Right lobe of liver (tissue), 6 donors: ENCODE results near the gene P2RY13. TPM values are rescaled to one million over a fixed set of nuclear protein-coding genes. Genes with fewer than 3 reads are reported as not detected.

Experiments
- ATAC-seq, 4 donors: fragments of 200-7000 bp; cut with Tn5 transposase; one replicate each; pipeline ENCODE4 v1.9.1; 2020; ENCODE audit warnings: mild to moderate bottlenecking in 4 of 4, moderate library complexity in 4 of 4
- DNase-seq, 3 donors: peaks; one replicate each; pipeline ENCODE4 v3.0.0-alpha.2; 2020
- H3K27ac ChIP-seq, 3 donors: fragments of 200-600 bp; one replicate each; pipeline ENCODE4 v1.8.0; 2022
- H3K27me3 ChIP-seq, 2 donors: fragments of 200-600 bp; one replicate each; pipeline ENCODE4 v1.8.0; 2022
- H3K36me3 ChIP-seq, 4 donors: fragments of 200-600 bp; sonication (generic) in 1 of 4; one replicate each; pipeline versions ENCODE4 v1.5.1 to v1.8.0; 2017 to 2022; ENCODE audit warnings: control low read depth in 1 of 4
- H3K4me1 ChIP-seq, 4 donors: fragments of 200-600 bp; sonication (generic) in 1 of 4; one replicate each; pipeline versions ENCODE4 v1.5.1 to v1.8.0; 2017 to 2022; ENCODE audit warnings: control low read depth in 1 of 4
- H3K4me3 ChIP-seq, 3 donors: fragments of 200-600 bp; one replicate each; pipeline ENCODE4 v1.8.0; 2022
- H3K9me3 ChIP-seq, 4 donors: fragments of 200-600 bp; sonication (generic) in 1 of 4; one replicate each; pipeline versions ENCODE4 v1.5.1 to v1.8.0; 2017 to 2022; ENCODE audit warnings: control low read depth in 1 of 4
- CTCF ChIP-seq, 4 donors: fragments of 200-600 bp in 3 of 4; fragments of 450-650 bp in 1 of 4; IDR thresholded peaks; one replicate each; pipeline versions ENCODE4 v1.5.1 to v1.8.0; 2016 to 2022; ENCODE audit warnings: antibody characterized with exemption in 4 of 4, mild to moderate bottlenecking in 2 of 4
- POLR2A ChIP-seq: fragments of 450-650 bp; IDR thresholded peaks from one replicate; pipeline ENCODE4 v1.6.1; 2017; ENCODE audit warnings: antibody characterized with exemption, mild to moderate bottlenecking
- WGBS: methylation state at CpG from one replicate; pipeline ENCODE4 v1.1.6; 2018; ENCODE audit warnings: low coverage, low lambda C conversion rate; ENCODE audit not compliant: insufficient coverage; ENCODE audit errors: missing lambda C conversion rate; 5-methylcytosine and 5-hydroxymethylcytosine counted together
- intact Hi-C, 2 donors: fragments of 100-400 bp; cut with DNase I; formaldehyde crosslinking; loops; one replicate each; pipeline versions ENCODE4 v1.11.2 to v1.14.1; 2022
- total RNA-seq, 6 experiments: library from RNA; depleted of rRNA in 2 of 6; stranded (reverse); fragments of >200 nt in 2 of 6; fragmentation: NEBNext Ultra II Directional in 3 of 6; extraction: Animal tissue kit (Norgen Biotek cat#: 25700) in 3 of 6; gene quantifications; one replicate each; pipeline versions ENCODE4 v1.1.0 to v1.2.4, GENCODE V29; 2016 to 2023
- donor health status: DM: no; HTN: yes; CAD: no.
- donor health status: DM: no; HTN: no; CAD: no.
- donor health status: DM: no; HTN: no; CAD: no.
- donor health status: DM: no; HTN: yes; CAD: no.
- donor health status: DM: no; HTN: yes; CAD: no.

The P2RY13 gene
- total RNA-seq, 6 experiments from 2014 or later = 0.95 to 4.8 (median 1.9) TPM

- TF ChIP-seq CTCF (IDR thresholded peaks at IDR 0.05) = no peak
- no peak for TF ChIP-seq POLR2A
- Histone ChIP-seq H3K27me3 (no peaks in the 10 kb centered on the region), H3K36me3 (no peaks in the 10 kb centered on the region), H3K27ac (no peak overlapping the region), H3K9me3 (no peaks in the 10 kb centered on the region), H3K4me1 (no peaks in the 10 kb centered on the region), H3K4me3 (no peak overlapping the region)
- DNase-seq (no peak), ATAC-seq (peak in 1 of 4 donors; percentile 30)
- intact Hi-C loops = no loop called here
- 49% methylated on average over 2 of the region's 2 CpGs for whole genome bisulfite sequencing
These were observed 27.6 kb upstream of the P2RY13 start for GRCh38 chr3:151356794-151357462.

DNA sequence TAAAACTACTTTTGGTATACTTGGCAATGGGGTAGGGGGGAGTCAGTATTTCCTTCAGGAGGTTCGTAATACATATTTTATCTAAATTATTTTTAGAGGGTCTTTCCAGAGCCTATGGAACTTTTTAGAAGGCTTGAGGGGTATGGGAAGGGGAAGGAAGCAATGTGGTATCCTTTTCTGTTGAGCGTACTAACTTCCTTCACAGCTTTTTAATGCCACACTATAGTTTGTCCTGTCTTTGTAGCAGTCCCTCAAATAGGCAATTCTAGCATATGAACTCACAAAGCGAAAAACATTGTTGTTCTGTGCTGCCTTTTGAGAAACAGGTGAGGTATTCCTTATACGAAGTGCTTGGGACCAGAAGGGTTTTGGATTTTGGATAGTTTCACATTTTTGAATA is 22.3 kb upstream of the P2RY13 start:
- H3K27ac ChIP-seq = no peak overlapping the region
- intact Hi-C loops = no loop called here
- no peak overlapping the region for H3K4me3 ChIP-seq
- H3K27me3 ChIP-seq = no peaks in the 10 kb centered on the region
- H3K36me3 ChIP-seq = no peaks in the 10 kb centered on the region
- H3K9me3 ChIP-seq = no peaks in the 10 kb centered on the region
- TF ChIP-seq POLR2A (no peak), CTCF (IDR thresholded peaks at IDR 0.05) (no peak)
- DNase-seq (no peak), ATAC-seq (peak in 1 of 4 donors; percentile 43)
- 59% methylated on average over 4 of the region's 4 CpGs for WGBS
- no peaks in the 10 kb centered on the region for H3K4me1 ChIP-seq

GRCh38 chr3:151351219-151351618 is 21.9 kb upstream of the P2RY13 start:
- no peak overlapping the region for H3K27ac ChIP-seq
- no peaks in the 10 kb centered on the region for H3K4me1 ChIP-seq
- no peak overlapping the region for H3K4me3 ChIP-seq
- H3K27me3 ChIP-seq = no peaks in the 10 kb centered on the region
- WGBS = 90% methylated on average over 1 of the region's 1 CpG
- no peak for TF ChIP-seq POLR2A
- TF ChIP-seq CTCF (IDR thresholded peaks at IDR 0.05) = no peak
- ATAC-seq = peak in 2 of 4 donors; percentile 27 to 51
- no peaks in the 10 kb centered on the region for H3K9me3 ChIP-seq
- H3K36me3 ChIP-seq = no peaks in the 10 kb centered on the region
- DNase-seq = no peak
- intact Hi-C loops = no loop called here

- Histone ChIP-seq H3K9me3 (no peaks in the 10 kb centered on the region), H3K27ac (no peak overlapping the region), H3K36me3 (no peaks in the 10 kb centered on the region), H3K4me1 (no peaks in the 10 kb centered on the region), H3K27me3 (no peaks in the 10 kb centered on the region), H3K4me3 (no peak overlapping the region)
- ATAC-seq (no peak), DNase-seq (no peak)
- 33% methylated on average over 1 of the region's 1 CpG for WGBS
- intact Hi-C loops = no loop called here
- no peak for TF ChIP-seq POLR2A
- no peak for TF ChIP-seq CTCF (IDR thresholded peaks at IDR 0.05)
These were observed 21.3 kb upstream of the P2RY13 start for GRCh38 chr3:151350656-151351055.
